ENCODE measurements around the gene RFX1. TPM values are rescaled to one million over a fixed set of nuclear protein-coding genes. Genes with fewer than 3 reads are reported as not detected.

Gene RFX1
- total and polyA plus RNA-seq, 9 of the 15 experiments (the other 6 are each of a cell fraction or from before 2014, with no cell fraction given), result 0.14 to 19.3 (median 1.2) TPM

DNA sequence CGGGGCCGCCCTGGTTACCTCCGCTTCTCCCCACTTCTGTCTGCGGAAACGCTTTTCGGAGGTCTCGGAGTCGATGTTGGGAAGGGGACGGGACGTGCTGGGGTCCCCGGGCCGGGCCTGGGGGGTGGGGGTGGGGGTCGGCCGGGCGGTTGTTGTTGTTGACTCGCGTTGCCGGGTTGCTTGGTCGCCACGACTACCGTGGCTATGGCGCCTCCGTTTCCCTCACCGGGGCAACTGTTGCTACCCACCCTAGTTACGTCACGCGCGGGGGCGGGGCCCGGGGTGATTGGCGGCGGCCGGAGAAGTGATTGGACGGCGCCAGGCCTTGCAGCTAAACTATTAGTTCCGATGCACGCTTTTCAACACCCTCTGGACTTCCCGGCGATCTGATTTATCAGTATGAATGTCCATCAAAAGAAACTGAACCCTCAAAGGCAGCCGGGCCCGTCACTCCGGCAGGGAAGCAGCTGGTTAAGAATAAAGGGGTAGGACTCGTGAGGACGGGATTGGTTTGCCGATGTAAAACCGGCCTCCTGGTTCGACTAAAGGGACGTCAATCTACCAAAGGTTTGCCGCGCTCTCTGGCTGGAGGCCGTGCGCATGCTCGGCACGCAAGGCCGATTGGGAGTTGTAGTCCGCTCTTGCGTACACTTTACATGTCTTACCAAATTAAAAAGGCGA lies at the start of gene RFX1 (continued):
- TF ChIP-seq NFYB (IDR thresholded peaks at IDR 0.05; ENCODE audit: extremely low read depth, insufficient read length) (peak; percentile 95), DACH1 (IDR thresholded peaks at IDR 0.05; ENCODE audit: partially characterized antibody) (peak; percentile 62), BHLHE40 (IDR thresholded peaks at IDR 0.05; ENCODE audit: low read length) (peak; percentile 29; the same call in 1 of the 2 replicates), ZNF133 (CRISPR knock-in tag; IDR thresholded peaks at IDR 0.05) (no peak), TSC22D4 (tag; IDR thresholded peaks at IDR 0.05) (no peak), JUND (IDR thresholded peaks at IDR 0.05; ENCODE audit: borderline replicate concordance, low read depth, low read length) (peak; percentile 20; the same call in 1 of the 2 replicates), JUND (tag; IDR thresholded peaks at IDR 0.05; ENCODE audit: borderline replicate concordance, low read depth, low read length) (no peak; the same call in 2 of the 3 replicates), MEF2A (IDR thresholded peaks at IDR 0.05; ENCODE audit: control insufficient read depth, low read depth, low read length) (0 out of 2 replicates have a peak, but pooled peaks have one; percentile 21), NRF1 (conservative IDR thresholded peaks at IDR 0.05 in 1 of 2, IDR thresholded peaks at IDR 0.05 in 1 of 2) (peak; percentile 99 to 100), ZKSCAN1 (IDR thresholded peaks at IDR 0.05; ENCODE audit: low read depth, low read length) (no peak), ASH1L (IDR thresholded peaks at IDR 0.05; ENCODE audit: borderline replicate concordance, low read depth, partially characterized antibody) (peak; percentile 100), ZNF76 (CRISPR knock-in tag; IDR thresholded peaks at IDR 0.05; ENCODE audit: borderline replicate concordance) (no peak), NFRKB (IDR thresholded peaks at IDR 0.05; ENCODE audit: low read depth) (peak; percentile 70; the same call in 1 of the 2 replicates)
- TF ChIP-seq, protein P1, sequence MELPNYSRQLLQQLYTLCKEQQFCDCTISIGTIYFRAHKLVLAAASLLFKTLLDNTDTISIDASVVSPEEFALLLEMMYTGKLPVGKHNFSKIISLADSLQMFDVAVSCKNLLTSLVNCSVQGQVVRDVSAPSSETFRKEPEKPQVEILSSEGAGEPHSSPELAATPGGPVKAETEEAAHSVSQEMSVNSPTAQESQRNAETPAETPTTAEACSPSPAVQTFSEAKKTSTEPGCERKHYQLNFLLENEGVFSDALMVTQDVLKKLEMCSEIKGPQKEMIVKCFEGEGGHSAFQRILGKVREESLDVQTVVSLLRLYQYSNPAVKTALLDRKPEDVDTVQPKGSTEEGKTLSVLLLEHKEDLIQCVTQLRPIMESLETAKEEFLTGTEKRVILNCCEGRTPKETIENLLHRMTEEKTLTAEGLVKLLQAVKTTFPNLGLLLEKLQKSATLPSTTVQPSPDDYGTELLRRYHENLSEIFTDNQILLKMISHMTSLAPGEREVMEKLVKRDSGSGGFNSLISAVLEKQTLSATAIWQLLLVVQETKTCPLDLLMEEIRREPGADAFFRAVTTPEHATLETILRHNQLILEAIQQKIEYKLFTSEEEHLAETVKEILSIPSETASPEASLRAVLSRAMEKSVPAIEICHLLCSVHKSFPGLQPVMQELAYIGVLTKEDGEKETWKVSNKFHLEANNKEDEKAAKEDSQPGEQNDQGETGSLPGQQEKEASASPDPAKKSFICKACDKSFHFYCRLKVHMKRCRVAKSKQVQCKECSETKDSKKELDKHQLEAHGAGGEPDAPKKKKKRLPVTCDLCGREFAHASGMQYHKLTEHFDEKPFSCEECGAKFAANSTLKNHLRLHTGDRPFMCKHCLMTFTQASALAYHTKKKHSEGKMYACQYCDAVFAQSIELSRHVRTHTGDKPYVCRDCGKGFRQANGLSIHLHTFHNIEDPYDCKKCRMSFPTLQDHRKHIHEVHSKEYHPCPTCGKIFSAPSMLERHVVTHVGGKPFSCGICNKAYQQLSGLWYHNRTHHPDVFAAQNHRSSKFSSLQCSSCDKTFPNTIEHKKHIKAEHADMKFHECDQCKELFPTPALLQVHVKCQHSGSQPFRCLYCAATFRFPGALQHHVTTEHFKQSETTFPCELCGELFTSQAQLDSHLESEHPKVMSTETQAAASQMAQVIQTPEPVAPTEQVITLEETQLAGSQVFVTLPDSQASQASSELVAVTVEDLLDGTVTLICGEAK (IDR thresholded peaks at IDR 0.05), result peak; percentile 78
- TF ChIP-seq, protein P1 (CRISPR knock-in tag; IDR thresholded peaks at IDR 0.05), result no peak
- TF ChIP-seq, protein P2, sequence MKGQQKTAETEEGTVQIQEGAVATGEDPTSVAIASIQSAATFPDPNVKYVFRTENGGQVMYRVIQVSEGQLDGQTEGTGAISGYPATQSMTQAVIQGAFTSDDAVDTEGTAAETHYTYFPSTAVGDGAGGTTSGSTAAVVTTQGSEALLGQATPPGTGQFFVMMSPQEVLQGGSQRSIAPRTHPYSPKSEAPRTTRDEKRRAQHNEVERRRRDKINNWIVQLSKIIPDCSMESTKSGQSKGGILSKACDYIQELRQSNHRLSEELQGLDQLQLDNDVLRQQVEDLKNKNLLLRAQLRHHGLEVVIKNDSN (CRISPR knock-in tag; IDR thresholded peaks at IDR 0.05), result peak; percentile 43; the same call in 1 of the 2 replicates
- TF ChIP-seq, protein P3, sequence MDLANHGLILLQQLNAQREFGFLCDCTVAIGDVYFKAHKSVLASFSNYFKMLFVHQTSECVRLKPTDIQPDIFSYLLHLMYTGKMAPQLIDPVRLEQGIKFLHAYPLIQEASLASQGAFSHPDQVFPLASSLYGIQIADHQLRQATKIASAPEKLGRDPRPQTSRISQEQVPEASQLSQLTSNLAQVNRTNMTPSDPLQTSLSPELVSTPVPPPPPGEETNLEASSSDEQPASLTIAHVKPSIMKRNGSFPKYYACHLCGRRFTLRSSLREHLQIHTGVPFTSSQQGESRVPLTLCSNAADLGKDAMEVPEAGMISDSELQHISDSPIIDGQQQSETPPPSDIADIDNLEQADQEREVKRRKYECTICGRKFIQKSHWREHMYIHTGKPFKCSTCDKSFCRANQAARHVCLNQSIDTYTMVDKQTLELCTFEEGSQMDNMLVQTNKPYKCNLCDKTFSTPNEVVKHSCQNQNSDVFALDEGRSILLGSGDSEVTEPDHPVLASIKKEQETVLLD (IDR thresholded peaks at IDR 0.05), result peak; percentile 96
